HepG2 (cell line): ENCODE data around the gene TNNI3. TPM values are rescaled to one million over a fixed set of nuclear protein-coding genes. Genes with fewer than 3 reads are reported as not detected.
A peak's percentile ranks its signal among the peaks of the same experiment; 100 is the strongest.

Experiments
- ATF7-NPFF ChIP-seq: sonication (generic); formaldehyde crosslinking; IDR thresholded peaks from 2 replicates; pipeline ENCODE4 v1.8.1; 2023; ENCODE audit warnings: mild to moderate bottlenecking, low read depth, missing genetic modification reagents, moderate library complexity
- CBX5 ChIP-seq: sonication (generic); formaldehyde crosslinking; IDR thresholded peaks from 2 replicates; pipeline ENCODE4 v1.4.0; 2020; ENCODE audit warnings: missing genetic modification reagents, borderline replicate concordance
- ETV5 ChIP-seq: IDR thresholded peaks from 2 replicates; pipeline ENCODE4 v1.6.1; 2018; ENCODE audit warnings: missing biosample characterization, missing genetic modification reagents, inconsistent platforms, borderline replicate concordance
- ISL2 ChIP-seq: sonication (generic); formaldehyde crosslinking; IDR thresholded peaks from 2 replicates; pipeline ENCODE4 v1.5.0; 2020; ENCODE audit warnings: missing genetic modification reagents
- MAZ ChIP-seq, 2 experiments: sonication (generic) in 1 of 2; formaldehyde crosslinking in 1 of 2; IDR thresholded peaks; 2 replicates each; pipeline versions ENCODE4 v1.5.0 to v1.6.1; 2012 to 2020; ENCODE audit warnings: low read depth in 2 of 2, mild to moderate bottlenecking in 2 of 2, borderline replicate concordance in 1 of 2, improper control_type of control experiment in 1 of 2, low read length in 1 of 2, missing genetic modification reagents in 1 of 2, moderate library complexity in 1 of 2
- NFE2L1 ChIP-seq: sonication (generic); formaldehyde crosslinking; IDR thresholded peaks from 2 replicates; pipeline ENCODE4 v1.4.0; 2020; ENCODE audit warnings: missing genetic modification reagents, mild to moderate bottlenecking, borderline replicate concordance
- NR2C2 ChIP-seq: sonication (generic); formaldehyde crosslinking; IDR thresholded peaks from 2 replicates; pipeline ENCODE4 v1.4.0; 2020; ENCODE audit warnings: missing genetic modification reagents, mild to moderate bottlenecking, moderate library complexity, borderline replicate concordance
- POLR2AphosphoS2 ChIP-seq: IDR thresholded peaks from 2 replicates; pipeline ENCODE4 v1.6.1; 2011; ENCODE audit warnings: low read depth, low read length, improper control_type of control experiment
- RNF219 ChIP-seq: sonication (generic); formaldehyde crosslinking; IDR thresholded peaks from 2 replicates; pipeline ENCODE4 v1.5.0; 2020; ENCODE audit warnings: mild to moderate bottlenecking, missing genetic modification reagents
- SAP130 ChIP-seq: IDR thresholded peaks from 2 replicates; pipeline ENCODE4 v1.6.1; 2016; ENCODE audit warnings: low read depth
- SIN3A ChIP-seq: IDR thresholded peaks from 2 replicates; pipeline ENCODE4 v1.6.1; 2011; ENCODE audit warnings: low read depth, mild to moderate bottlenecking, control low read depth, low read length, borderline replicate concordance
- SNAI1 ChIP-seq: sonication (generic); formaldehyde crosslinking; IDR thresholded peaks from 2 replicates; pipeline ENCODE4 v1.5.0; 2020; ENCODE audit warnings: mild to moderate bottlenecking, missing genetic modification reagents, borderline replicate concordance
- YY1 ChIP-seq: IDR thresholded peaks from 2 replicates; pipeline ENCODE4 v1.6.1; 2011; ENCODE audit warnings: low read length, low read depth, moderate library complexity, mild to moderate bottlenecking; ENCODE audit not compliant: insufficient read depth, insufficient replicate concordance
- ZBTB44 ChIP-seq: sonication (generic); formaldehyde crosslinking; IDR thresholded peaks from 2 replicates; pipeline ENCODE4 v1.4.0; 2020; ENCODE audit warnings: missing genetic modification reagents
- ZNF350 ChIP-seq: sonication (generic); formaldehyde crosslinking; IDR thresholded peaks from 2 replicates; pipeline ENCODE4 v1.4.0; 2020; ENCODE audit warnings: mild to moderate bottlenecking, low read depth, missing genetic modification reagents, borderline replicate concordance
- ZNF597 ChIP-seq: sonication (generic); formaldehyde crosslinking; IDR thresholded peaks from 2 replicates; pipeline ENCODE4 v1.5.0; 2020; ENCODE audit warnings: missing genetic modification reagents
- polyA plus RNA-seq, 8 experiments: library from polyadenylated mRNA; depleted of rRNA in 3 of 8; stranded (reverse) in 7 of 8; unstranded in 1 of 8; fragments of >200 nt; fragmentation: Illumina TruSeq in 4 of 8; extraction: Trizol in 4 of 8; gene quantifications; 2 replicates each; pipeline versions ENCODE4 v1.2.1 to v1.2.3, GENCODE V29; 2011 to 2016; ENCODE audit warnings: low read depth in 4 of 8, missing spikeins in 1 of 8, mixed read lengths in 1 of 8; ENCODE audit not compliant: insufficient read depth in 1 of 8
- total RNA-seq, 5 experiments: library from RNA; depleted of rRNA; stranded (reverse); fragments of >200 nt; fragmentation: Illumina TruSeq; extraction: Trizol; gene quantifications; 2 replicates each; pipeline ENCODE4 v1.2.3, GENCODE V29; 2016; ENCODE audit warnings: low read depth in 1 of 5
- TF ChIP-seq, protein P1 (sequence below): sonication (generic); formaldehyde crosslinking; conservative IDR thresholded peaks from 2 replicates; pipeline ENCODE4 v1.4.0; 2020; ENCODE audit warnings: missing genetic modification reagents
- TF ChIP-seq, protein P2 (sequence below): IDR thresholded peaks from 2 replicates; pipeline ENCODE4 v1.6.1; 2016; ENCODE audit warnings: mild to moderate bottlenecking

Gene TNNI3
- total and polyA plus RNA-seq, 2 of the 13 experiments (the other 11 are each of a cell fraction or from before 2014, with no cell fraction given), result 3.5 to 3.7 TPM

GRCh38 chr19:55117663-55118391 is 39.7 kb downstream of the TNNI3 start (continued):
- TF ChIP-seq, protein P1, sequence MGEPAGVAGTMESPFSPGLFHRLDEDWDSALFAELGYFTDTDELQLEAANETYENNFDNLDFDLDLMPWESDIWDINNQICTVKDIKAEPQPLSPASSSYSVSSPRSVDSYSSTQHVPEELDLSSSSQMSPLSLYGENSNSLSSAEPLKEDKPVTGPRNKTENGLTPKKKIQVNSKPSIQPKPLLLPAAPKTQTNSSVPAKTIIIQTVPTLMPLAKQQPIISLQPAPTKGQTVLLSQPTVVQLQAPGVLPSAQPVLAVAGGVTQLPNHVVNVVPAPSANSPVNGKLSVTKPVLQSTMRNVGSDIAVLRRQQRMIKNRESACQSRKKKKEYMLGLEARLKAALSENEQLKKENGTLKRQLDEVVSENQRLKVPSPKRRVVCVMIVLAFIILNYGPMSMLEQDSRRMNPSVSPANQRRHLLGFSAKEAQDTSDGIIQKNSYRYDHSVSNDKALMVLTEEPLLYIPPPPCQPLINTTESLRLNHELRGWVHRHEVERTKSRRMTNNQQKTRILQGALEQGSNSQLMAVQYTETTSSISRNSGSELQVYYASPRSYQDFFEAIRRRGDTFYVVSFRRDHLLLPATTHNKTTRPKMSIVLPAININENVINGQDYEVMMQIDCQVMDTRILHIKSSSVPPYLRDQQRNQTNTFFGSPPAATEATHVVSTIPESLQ (CRISPR knock-in tag), result no peak
- TF ChIP-seq MAZ (IDR thresholded peaks at IDR 0.05; ENCODE audit: borderline replicate concordance, low read depth, low read length) (peak; percentile 71), MAZ (CRISPR knock-in tag; IDR thresholded peaks at IDR 0.05; ENCODE audit: low read depth) (no peak; the same call in 1 of the 2 replicates), ETV5 (CRISPR knock-in tag) (peak; percentile 58), SIN3A (peak; percentile 55; the same call in 1 of the 2 replicates), POLR2AphosphoS2 (no peak), ISL2 (peak; percentile 63; the same call in 1 of the 2 replicates), ZBTB44 (CRISPR knock-in tag) (peak; percentile 12; the same call in 1 of the 2 replicates), CBX5 (CRISPR knock-in tag) (peak; percentile 37; the same call in 1 of the 2 replicates), RNF219 (CRISPR knock-in tag) (no peak), YY1 (peak; percentile 80), ATF7-NPFF (peak; percentile 49; the same call in 1 of the 2 replicates), SNAI1 (CRISPR knock-in tag) (peak; percentile 66; the same call in 1 of the 2 replicates), NR2C2 (CRISPR knock-in tag) (peak; percentile 69; the same call in 1 of the 2 replicates), SAP130 (CRISPR knock-in tag) (peak; percentile 85), ZNF597 (CRISPR knock-in tag) (no peak; the same call in 1 of the 2 replicates), ZNF350 (CRISPR knock-in tag) (peak; percentile 69; the same call in 1 of the 2 replicates), NFE2L1 (CRISPR knock-in tag) (no peak)
- TF ChIP-seq, protein P2, sequence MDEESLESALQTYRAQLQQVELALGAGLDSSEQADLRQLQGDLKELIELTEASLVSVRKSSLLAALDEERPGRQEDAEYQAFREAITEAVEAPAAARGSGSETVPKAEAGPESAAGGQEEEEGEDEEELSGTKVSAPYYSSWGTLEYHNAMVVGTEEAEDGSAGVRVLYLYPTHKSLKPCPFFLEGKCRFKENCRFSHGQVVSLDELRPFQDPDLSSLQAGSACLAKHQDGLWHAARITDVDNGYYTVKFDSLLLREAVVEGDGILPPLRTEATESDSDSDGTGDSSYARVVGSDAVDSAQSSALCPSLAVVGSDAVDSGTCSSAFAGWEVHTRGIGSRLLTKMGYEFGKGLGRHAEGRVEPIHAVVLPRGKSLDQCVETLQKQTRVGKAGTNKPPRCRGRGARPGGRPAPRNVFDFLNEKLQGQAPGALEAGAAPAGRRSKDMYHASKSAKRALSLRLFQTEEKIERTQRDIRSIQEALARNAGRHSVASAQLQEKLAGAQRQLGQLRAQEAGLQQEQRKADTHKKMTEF (CRISPR knock-in tag), result peak; percentile 61; the same call in 1 of the 2 replicates
